ENCODE data around the gene STRBP.
"Not testable (repeated sequence)": the region's sequence is repeated elsewhere in the genome, so short reads cannot be mapped to it uniquely, and the experiment has no call there.

The STRBP gene

GRCh38 chr9:123200469-123200868 lies 67.9 kb downstream of the STRBP start:
- DNase-seq (ENCODE audit: low read depth in 1 of 2, low spot score in 1 of 2) = not testable (repeated sequence)

GRCh38 chr9:123196124-123196523 lies 72.3 kb downstream of the STRBP start:
- no peak for DNase-seq (ENCODE audit: low read depth in 1 of 2, low spot score in 1 of 2)

GRCh38 chr9:123194023-123194422 lies 74.4 kb downstream of the STRBP start:
- no peak for DNase-seq (ENCODE audit: low read depth in 1 of 2, low spot score in 1 of 2)

DNA sequence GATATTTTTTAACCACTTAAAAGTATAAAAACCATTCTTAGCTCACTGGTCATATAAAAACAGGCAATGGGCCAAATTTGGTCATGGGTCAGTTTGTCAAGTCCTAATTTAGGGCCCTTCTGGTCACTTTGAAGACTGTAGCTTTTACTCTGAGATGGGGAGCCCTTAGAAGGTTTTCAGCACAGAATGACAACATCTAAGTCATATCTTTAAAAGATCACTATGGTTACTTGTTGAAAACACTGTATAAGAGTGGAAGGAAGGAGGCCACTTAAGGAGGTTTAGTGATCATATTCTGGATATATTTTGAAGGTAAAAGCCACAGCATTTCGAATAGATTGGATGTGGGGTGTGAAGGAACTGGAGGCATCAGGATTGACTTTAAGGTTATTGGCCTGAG lies 76.7 kb downstream of the STRBP start:
- DNase-seq (ENCODE audit: low read depth in 1 of 2, low spot score in 1 of 2) = no peak

GRCh38 chr9:123191260-123191659 lies 77.1 kb downstream of the STRBP start:
- no peak for DNase-seq (ENCODE audit: low read depth in 1 of 2, low spot score in 1 of 2)

GRCh38 chr9:123187131-123187530 lies 81.3 kb downstream of the STRBP start:
- no peak for DNase-seq (ENCODE audit: low read depth in 1 of 2, low spot score in 1 of 2)

GRCh38 chr9:123186029-123186428 lies 82.4 kb downstream of the STRBP start:
- DNase-seq (ENCODE audit: low read depth in 1 of 2, low spot score in 1 of 2) = not testable (repeated sequence)

- no peak for DNase-seq (ENCODE audit: low read depth in 1 of 2, low spot score in 1 of 2)
Measured at GRCh38 chr9:123176949-123177348, 91.4 kb downstream of the STRBP start.

GRCh38 chr9:123175854-123176629 lies 92.3 kb downstream of the STRBP start:
- DNase-seq (ENCODE audit: low read depth in 1 of 2, low spot score in 1 of 2) = no peak

DNA sequence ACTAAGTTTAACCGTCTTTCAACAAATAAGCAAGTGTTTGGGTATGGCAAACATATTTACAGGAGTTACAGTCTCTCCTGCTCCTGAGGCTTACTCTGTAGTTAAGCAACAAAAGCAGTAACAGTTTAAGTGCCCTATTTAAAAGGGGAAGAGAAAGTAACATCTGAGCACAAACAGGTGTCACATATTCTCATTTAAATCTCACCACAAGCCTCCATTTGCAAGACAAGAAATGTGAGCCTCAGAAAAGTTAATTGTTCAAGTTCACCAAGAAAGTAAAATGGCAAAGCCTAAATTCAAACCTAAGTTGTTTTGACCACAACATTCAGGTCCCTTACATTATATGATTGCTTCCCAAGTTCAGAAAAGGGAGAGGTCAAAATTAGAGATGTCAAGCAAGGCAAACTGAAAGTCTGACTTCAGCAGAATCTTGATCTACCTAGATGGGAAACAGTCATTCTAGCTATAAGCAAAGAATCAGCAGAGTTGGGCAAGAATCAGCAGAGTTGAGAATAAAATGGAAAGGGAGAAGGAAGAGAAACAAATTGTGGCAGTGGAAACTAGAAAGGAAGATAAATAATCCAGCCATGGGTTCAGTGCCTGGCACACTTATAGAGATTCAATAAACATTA lies 93.4 kb downstream of the STRBP start:
- DNase-seq (ENCODE audit: low read depth in 1 of 2, low spot score in 1 of 2) = no peak

- DNase-seq (ENCODE audit: low read depth in 1 of 2, low spot score in 1 of 2) = no peak
Measured at GRCh38 chr9:123174079-123174478, 94.3 kb downstream of the STRBP start.

DNA sequence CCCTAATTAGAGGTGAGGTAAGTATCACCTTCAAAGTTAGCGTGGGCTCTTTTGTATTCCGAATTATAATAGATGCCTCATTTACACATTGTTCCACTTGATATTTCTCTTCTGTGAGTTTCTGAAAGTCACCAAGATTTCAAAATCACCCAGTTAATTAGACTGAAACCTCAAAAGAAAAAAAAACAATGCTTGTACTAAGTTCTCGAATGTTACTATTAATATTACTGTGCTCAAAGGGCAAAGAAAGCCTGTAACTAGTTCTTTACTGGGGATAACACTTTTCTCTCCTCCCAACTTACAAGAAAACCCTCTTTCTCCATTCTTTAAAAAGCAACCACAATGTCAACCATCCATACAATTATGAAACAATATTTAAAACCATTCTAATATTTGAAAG lies 98.5 kb downstream of the STRBP start:
- no peak for DNase-seq (ENCODE audit: low read depth in 1 of 2, low spot score in 1 of 2)

DNA sequence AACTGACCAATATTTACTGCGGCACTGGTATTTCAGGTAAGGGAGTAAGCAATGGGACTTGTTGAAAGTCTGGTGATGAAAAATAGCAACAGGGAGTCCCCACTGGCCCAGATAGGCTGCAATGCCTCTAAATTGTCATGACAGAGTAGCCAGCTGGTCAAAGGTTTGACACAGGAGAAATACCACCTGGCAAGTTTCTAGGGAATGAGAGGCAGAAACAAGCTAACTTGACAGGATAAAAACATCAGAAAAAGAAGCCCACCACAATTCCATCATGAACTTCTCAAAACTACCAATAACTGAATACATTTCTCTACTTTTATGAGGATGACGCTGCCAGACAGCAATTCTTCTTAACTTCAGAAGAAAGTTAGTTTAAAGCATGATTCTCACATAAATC lies 99.8 kb downstream of the STRBP start:
- DNase-seq (ENCODE audit: low read depth in 1 of 2, low spot score in 1 of 2) = no peak

DNA sequence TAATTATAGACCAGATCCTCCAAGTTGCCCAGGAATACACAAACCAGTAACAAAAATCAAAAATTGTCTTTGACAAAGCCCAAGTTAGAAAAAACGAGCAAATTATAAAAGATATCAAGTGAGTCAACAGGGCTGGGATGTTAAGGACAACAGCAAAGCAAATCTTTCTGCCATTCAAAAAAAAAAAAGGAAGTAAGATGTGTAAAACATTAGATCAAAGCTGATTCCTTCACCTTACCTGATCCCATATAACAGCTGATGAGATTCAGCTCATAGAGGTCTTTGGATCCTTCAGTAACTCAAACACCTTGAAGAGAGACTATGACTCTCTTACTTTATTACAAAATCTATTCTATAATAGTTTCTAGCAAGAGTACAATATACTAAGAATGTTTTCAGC lies 100.9 kb downstream of the STRBP start:
- DNase-seq (ENCODE audit: low read depth in 1 of 2, low spot score in 1 of 2) = no peak

DNA sequence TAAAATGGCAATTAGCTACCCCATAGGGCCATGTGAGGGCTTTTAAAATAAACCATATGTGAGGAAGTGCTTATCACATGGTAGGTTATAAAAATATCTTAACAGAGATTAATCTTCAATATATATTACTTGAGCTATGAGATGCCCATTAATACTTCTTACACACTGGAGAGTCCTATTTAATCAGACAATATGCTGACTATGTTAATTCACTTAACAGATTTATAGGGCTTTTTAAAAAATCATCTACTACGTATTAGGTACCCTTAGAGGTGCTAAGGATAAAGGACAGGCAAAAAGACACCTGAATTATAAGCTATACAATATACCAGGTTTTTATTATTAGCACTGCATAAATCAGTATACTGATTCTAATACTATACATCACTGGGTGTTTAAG lies 102.6 kb downstream of the STRBP start:
- no peak for DNase-seq (ENCODE audit: low read depth in 1 of 2, low spot score in 1 of 2)

- no peak for DNase-seq (ENCODE audit: low read depth in 1 of 2, low spot score in 1 of 2)
Measured at GRCh38 chr9:123164285-123164684, 104.1 kb downstream of the STRBP start.

DNA sequence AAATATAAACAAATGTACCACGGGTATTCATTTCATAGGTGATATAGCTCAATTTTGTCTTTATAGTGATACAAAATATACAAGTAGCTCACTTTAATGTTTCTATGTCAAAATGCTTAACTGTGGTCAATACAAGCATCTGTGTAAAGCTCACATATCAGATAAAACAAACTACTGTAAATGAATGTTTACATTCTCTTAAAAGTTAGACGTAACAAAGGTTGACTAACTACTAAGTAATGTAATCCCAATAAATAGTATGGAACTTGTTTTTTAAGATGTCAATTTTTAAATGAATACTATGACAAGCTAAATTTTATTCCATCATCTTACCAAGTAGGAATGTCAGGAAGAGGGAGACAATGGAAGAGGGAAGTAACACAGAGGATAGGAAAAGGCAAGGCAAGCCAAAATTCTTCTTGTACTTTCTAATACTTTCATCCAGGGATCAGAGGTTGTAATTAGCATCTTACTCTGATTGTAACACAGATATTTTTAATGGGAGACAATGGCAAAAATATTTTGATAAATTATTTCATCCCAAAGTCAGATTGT lies 105.5 kb downstream of the STRBP start:
- no peak for DNase-seq (ENCODE audit: low read depth in 1 of 2, low spot score in 1 of 2)

DNA sequence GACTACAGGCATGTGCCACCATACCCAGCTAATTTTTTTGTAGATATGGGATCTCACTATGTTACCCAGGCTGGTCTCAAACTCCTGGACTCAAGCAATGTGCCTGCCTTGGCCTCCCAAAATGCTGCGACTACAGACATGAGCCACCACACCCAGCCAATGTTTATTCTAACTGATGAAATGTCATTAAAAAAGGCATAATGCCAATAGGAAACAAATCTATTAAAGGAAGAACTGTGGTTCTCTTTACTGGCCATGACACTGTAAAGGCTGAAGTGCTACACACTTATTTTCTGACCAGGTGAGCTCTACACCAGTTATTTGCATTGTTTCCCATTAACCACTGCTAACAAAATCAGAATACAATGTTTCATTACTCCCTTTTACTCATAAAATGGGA lies 106.0 kb downstream of the STRBP start:
- no peak for DNase-seq (ENCODE audit: low read depth in 1 of 2, low spot score in 1 of 2)

DNA sequence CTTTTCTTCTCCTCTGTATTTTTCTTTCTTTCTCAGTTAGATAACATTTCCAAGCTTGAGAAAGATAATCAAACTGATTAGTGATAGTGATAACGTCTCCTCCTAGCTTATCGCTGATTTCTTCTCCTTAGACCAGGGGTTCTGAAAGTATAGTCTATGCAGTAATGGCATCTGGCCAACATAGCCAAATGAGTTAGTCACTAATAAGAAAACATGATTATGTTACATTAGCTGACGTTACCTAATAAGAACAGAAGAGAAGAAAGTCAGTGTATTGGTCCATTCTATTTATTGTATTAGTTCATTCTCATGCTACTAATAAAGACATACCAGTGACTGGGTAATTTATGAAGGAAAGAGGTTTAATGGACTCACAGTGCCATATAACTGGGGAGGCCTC lies 111.2 kb downstream of the STRBP start:
- no peak for DNase-seq (ENCODE audit: low read depth in 1 of 2, low spot score in 1 of 2)

- DNase-seq (ENCODE audit: low read depth in 1 of 2, low spot score in 1 of 2) = no peak
Measured at GRCh38 chr9:123150708-123151503, 117.5 kb downstream of the STRBP start.

DNA sequence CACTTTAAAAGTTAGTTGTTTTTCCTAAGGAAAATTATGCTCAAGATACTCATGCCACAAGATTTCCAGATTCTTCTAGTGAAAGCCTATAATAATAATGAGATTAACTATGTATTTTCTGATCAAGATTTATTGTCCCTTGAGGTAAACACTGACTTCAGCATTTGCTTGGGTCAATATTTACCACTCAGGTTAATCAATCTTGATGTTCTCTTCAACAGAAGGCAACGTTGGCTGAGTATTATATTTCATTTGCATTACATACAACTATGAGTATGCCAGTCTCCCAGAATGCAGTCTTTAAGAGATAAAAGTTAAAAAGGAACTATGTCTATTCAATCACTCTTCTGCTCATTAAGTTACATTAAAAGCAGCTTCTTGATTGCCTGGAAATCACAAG lies 119.3 kb downstream of the STRBP start:
- no peak for DNase-seq (ENCODE audit: low read depth in 1 of 2, low spot score in 1 of 2)

GRCh38 chr9:123138163-123138562 lies 130.2 kb downstream of the STRBP start:
- DNase-seq (ENCODE audit: low read depth in 1 of 2, low spot score in 1 of 2) = no peak

Data from activated CD4-positive, alpha-beta T cell treated with anti-CD3 and anti-CD28 coated beads, Interleukin-2, amount 50 U/mL, for 24 hours (primary cell).